Subcutaneous adipose tissue (tissue), 4 donors: ENCODE measurements around the gene CREB3L2. TPM values are rescaled to one million over a fixed set of nuclear protein-coding genes. Genes with fewer than 3 reads are reported as not detected.

Experiments used
- total RNA-seq, 4 donors: library from RNA; depleted of rRNA; stranded (reverse); fragments of >200 nt; gene quantifications; one replicate each; pipeline ENCODE4 v1.1.0, GENCODE V29; 2016
- TF ChIP-seq, protein P1 (sequence below): fragments of 450-650 bp; IDR thresholded peaks from one replicate; pipeline ENCODE4 v1.5.1; 2016; ENCODE audit warnings: low read depth, mild to moderate bottlenecking, control low read depth, antibody characterized with exemption, moderate library complexity

The CREB3L2 gene
- total RNA-seq, 4 donors from 2014 or later: 26.9 to 78.4 (median 30.8) TPM

DNA sequence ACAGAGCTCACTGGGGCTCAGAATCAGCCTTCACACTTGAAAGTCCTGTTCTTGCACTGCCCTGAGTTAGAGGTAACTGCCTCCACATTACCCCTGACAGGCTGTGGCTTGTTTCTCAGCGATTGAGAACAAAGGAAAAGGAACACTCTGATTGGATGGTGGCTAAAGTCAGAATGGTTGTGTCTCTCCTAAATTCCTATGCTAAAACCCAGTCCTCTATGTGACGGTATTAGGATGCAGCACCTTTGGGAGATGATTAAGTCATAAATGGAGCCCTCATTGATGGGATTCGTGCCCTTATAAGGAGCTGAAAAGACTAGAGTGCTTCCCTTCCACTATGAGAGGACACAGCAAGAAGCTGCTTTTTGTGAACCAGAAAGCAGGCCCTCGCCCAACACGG lies 116.2 kb downstream of the CREB3L2 start:
- TF ChIP-seq, protein P1, sequence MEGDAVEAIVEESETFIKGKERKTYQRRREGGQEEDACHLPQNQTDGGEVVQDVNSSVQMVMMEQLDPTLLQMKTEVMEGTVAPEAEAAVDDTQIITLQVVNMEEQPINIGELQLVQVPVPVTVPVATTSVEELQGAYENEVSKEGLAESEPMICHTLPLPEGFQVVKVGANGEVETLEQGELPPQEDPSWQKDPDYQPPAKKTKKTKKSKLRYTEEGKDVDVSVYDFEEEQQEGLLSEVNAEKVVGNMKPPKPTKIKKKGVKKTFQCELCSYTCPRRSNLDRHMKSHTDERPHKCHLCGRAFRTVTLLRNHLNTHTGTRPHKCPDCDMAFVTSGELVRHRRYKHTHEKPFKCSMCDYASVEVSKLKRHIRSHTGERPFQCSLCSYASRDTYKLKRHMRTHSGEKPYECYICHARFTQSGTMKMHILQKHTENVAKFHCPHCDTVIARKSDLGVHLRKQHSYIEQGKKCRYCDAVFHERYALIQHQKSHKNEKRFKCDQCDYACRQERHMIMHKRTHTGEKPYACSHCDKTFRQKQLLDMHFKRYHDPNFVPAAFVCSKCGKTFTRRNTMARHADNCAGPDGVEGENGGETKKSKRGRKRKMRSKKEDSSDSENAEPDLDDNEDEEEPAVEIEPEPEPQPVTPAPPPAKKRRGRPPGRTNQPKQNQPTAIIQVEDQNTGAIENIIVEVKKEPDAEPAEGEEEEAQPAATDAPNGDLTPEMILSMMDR: no peak

DNA sequence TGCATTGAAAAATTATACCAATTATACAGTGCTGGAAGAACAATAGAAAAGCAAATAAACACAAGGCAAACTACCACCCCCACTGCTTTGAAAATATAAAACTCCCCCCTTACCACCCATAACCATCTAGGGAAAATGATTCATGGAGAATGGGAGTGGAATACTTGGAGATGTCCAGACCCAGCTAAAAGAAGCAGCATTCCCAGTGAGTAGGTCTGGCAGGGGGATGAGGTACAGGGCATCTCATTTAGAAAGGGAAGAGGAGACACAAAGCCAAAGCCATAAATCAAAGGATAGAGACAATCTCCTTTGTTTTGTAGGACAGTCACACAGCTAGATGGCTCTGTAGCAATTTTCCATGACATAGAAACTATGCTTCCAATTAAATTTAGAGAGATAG lies 119.1 kb downstream of the CREB3L2 start:
- TF ChIP-seq, protein P1: no peak

DNA sequence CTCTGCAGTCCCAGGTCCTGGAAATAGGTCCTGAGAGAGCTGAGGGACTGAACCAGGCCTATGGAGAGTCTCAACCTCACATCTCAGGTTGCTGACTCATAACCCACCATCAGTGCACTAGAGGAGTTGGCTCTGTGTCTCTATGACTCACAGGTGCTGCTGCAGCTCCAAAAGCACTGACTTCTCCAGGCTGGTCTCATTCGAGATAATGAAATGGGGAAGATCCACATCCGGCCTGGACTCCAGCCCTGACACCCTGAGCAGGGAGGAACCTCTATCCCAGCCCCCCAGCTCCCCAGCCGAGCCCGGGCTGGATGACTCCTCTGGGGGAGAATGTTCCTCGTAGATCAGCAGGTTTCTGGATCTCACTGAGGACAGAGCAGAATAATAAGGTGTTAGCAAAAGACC lies 119.6 kb downstream of the CREB3L2 start:
- TF ChIP-seq, protein P1: no peak

DNA sequence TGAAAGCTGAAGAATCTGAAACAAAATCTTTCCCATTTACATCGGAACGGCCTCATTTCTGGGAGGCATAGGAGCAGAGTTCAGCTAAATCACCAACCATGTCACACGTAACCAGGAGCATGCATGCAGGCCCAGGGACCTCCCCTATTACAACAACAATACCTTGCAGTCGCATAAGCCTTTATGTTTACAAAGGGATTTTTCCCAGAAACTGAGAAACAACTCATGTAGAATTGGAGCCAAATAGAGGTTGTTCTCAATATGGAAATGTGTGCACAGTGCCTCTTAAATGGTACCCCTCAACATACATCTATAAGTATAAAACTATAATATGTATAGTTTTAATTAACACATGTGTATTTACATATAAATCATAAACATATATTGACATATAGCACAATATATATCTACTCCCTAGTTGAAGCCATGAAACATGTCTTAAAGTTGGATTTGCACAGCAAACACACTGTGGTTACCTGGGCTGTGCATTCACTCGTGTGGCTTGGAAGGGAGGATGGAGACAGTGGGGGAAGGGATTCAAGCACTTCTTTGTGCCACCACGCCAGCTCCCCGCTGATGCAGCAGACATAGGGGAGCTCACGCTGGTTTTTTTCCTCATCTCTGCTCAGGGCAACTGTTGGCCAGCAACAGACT lies 120.2 kb downstream of the CREB3L2 start:
- TF ChIP-seq, protein P1: no peak

DNA sequence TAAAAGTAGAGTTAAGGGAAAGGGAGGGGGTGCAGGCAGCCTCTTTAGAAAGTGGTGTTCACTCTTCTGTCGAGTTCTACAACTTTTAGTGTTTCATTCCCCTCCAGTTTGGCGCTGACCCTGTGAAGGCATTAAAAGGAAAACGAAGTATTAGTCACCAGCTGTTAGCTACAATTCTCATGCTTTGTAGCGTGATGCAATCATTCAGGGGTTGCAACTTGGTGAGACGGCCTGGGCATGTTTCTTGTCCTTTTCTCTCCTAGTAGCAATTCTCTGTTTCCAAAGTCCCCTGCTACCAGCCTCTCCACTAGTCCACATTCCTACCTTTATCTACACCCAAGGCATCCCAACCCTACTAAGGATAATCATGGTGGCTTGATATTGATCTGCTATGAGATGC lies 121.5 kb downstream of the CREB3L2 start:
- TF ChIP-seq, protein P1: no peak

DNA sequence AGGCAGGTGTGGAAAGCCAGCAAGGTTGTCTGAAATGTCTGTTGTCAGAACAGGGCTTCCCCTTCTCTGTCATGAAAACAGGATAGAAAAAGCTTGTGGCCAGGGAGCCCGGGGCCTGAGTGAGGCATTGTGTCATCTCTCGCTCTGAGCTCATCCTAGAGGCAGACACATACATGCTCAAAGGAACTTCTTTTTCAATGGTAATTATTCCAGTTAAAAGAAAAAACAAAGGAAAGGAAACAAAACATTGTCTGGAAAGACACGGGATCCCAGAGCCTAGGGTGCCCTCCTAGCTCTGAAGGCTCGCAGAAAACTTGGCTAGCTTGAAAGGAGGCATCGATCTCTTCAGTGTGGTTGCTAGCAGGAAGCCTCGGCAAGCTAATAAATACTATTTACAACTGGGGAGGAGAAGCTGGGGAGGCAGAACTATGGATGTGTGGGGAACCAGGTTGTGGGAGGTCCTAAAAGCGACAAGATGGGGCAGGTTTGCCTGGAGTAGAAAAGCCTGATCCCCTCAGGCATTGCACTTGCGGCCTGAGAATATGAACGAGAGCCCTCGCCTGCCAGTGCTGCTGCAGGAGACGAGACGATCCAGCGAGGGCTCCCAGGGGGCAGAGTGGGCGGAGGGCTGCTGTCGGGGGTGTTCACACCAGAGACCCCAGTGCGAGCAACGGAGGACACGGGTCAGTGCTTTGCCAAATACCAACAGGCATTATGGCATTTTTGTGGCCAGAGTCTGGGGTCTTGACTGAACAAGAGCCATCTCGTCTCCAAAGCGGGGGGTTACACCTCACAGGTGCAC lies 122.3 kb downstream of the CREB3L2 start:
- TF ChIP-seq, protein P1: no peak

DNA sequence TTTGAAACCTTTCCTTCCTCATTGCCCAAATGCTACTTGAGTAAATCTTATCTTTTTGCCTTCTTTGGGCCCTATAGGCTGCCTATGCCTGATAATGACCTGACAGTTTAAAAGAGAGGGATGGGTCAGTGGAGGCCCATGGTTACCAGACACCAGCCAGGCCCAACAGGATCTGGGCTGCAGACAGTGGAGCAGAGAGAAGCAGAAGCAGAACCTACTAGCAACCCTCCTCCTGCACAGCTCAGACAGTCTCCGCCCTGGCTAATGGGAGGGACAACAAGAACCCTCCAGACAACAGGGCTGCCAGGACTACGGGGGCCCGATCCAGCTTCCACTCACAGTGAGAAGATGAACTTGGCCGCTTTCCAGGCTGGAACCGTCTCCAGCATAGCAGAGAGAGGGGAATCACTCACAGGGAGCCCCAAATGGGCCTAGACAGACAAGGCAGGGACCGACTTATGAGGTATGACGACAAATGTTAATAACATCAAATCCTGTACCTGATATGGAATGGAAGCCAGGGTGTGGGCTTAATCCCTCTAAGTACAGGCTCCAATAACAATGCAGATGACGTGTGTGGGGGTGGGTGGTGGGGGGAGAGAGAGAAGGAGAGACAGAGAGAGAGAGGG lies 123.4 kb downstream of the CREB3L2 start:
- TF ChIP-seq, protein P1: no peak
